ENCODE data around the gene ACCSL. TPM values are rescaled to one million over a fixed set of nuclear protein-coding genes. Genes with fewer than 3 reads are reported as not detected.

The ACCSL gene
- total RNA-seq, 4 donors from 2014 or later, result not detected

- TF ChIP-seq CTCF (IDR thresholded peaks at IDR 0.05; ENCODE audit: low read depth), result no peak
Measured at GRCh38 chr11:44030996-44031395, 16.8 kb upstream of the ACCSL start.

GRCh38 chr11:44031549-44031948 lies 16.2 kb upstream of the ACCSL start:
- no peak for TF ChIP-seq CTCF (IDR thresholded peaks at IDR 0.05; ENCODE audit: low read depth)

- TF ChIP-seq CTCF (IDR thresholded peaks at IDR 0.05; ENCODE audit: low read depth), result no peak
Measured at GRCh38 chr11:44032299-44033085, 15.3 kb upstream of the ACCSL start.

- TF ChIP-seq CTCF (IDR thresholded peaks at IDR 0.05; ENCODE audit: low read depth), result no peak
Measured at GRCh38 chr11:44033411-44033850, 14.3 kb upstream of the ACCSL start.

- no peak for TF ChIP-seq CTCF (IDR thresholded peaks at IDR 0.05; ENCODE audit: low read depth)
Measured at GRCh38 chr11:44033856-44034255, 13.9 kb upstream of the ACCSL start.

- TF ChIP-seq CTCF (IDR thresholded peaks at IDR 0.05; ENCODE audit: low read depth), result no peak
Measured at GRCh38 chr11:44034639-44035038, 13.1 kb upstream of the ACCSL start.

GRCh38 chr11:44036811-44037657 lies 10.7 kb upstream of the ACCSL start:
- no peak for TF ChIP-seq CTCF (IDR thresholded peaks at IDR 0.05; ENCODE audit: low read depth)

Data from subcutaneous adipose tissue (tissue), 4 donors.